Osteoblast (primary cell): Measurements from ENCODE around the gene ZNF575. TPM values are rescaled to one million over a fixed set of nuclear protein-coding genes. Genes with fewer than 3 reads are reported as not detected.

Experiments
- DNase-seq: peaks from one replicate; pipeline ENCODE4 v3.0.0; 2011; ENCODE audit warnings: low spot score, mixed read lengths; ENCODE audit not compliant: insufficient read length; ENCODE audit errors: missing footprints
- H2AFZ ChIP-seq: 2 replicates; pipeline ENCODE4 v1.6.0; 2011; ENCODE audit warnings: mild to moderate bottlenecking, low read length
- H3K27ac ChIP-seq: 2 replicates; pipeline ENCODE4 v1.5.1; 2011; ENCODE audit warnings: mild to moderate bottlenecking, low read depth, low read length, moderate library complexity
- H3K27me3 ChIP-seq: 2 replicates; pipeline ENCODE4 v1.6.0; 2012; ENCODE audit warnings: mild to moderate bottlenecking, control low read depth, inconsistent platforms, low read length, moderate library complexity; ENCODE audit not compliant: insufficient read depth
- H3K36me3 ChIP-seq: 2 replicates; pipeline ENCODE4 v1.5.1; 2011; ENCODE audit warnings: mild to moderate bottlenecking, low read length, control low read depth, moderate library complexity; ENCODE audit not compliant: insufficient read depth
- H3K4me1 ChIP-seq: 2 replicates; pipeline ENCODE4 v1.5.1; 2011; ENCODE audit warnings: mild to moderate bottlenecking, low read length, control low read depth, moderate library complexity; ENCODE audit not compliant: insufficient read depth
- H3K4me2 ChIP-seq: 2 replicates; pipeline ENCODE4 v1.6.0; 2011; ENCODE audit warnings: mild to moderate bottlenecking, low read length; ENCODE audit not compliant: insufficient read depth
- H3K4me3 ChIP-seq: fragments of 200-600 bp; sonication (generic); 3 replicates; pipeline ENCODE4 v1.5.1; 2012; ENCODE audit warnings: mild to moderate bottlenecking, low read length, inconsistent platforms; ENCODE audit not compliant: insufficient read depth
- H3K79me2 ChIP-seq: 2 replicates; pipeline ENCODE4 v1.6.0; 2012; ENCODE audit warnings: mild to moderate bottlenecking, low read length, control low read depth, inconsistent platforms; ENCODE audit not compliant: insufficient read depth
- H3K9me3 ChIP-seq: 2 replicates; pipeline ENCODE4 v1.5.1; 2011; ENCODE audit warnings: low read depth, low read length, control low read depth
- H4K20me1 ChIP-seq: 2 replicates; pipeline ENCODE4 v1.6.0; 2012; ENCODE audit warnings: mild to moderate bottlenecking, low read length, control low read depth; ENCODE audit not compliant: insufficient read depth
- CTCF ChIP-seq: IDR thresholded peaks from 2 replicates; pipeline ENCODE4 v1.5.1; 2011; ENCODE audit warnings: mild to moderate bottlenecking, low read depth, low read length, moderate library complexity; ENCODE audit errors: extremely low read depth
- total RNA-seq: library from RNA; depleted of rRNA; stranded (reverse); fragments of >200 nt; gene quantifications from 2 replicates; pipeline ENCODE4 v1.2.3, GENCODE V29; 2012

ZNF575 gene
- total RNA-seq, 1 donor, result 0.72 TPM

GRCh38 chr19:43574424-43575155, 41.6 kb downstream of the ZNF575 start:
- Histone ChIP-seq H3K27ac (peak overlapping the region; percentile 84), H3K79me2 (peaks cover 46% of the 10 kb centered on the region), H3K27me3 (no peaks in the 10 kb centered on the region), H2AFZ (peak overlapping the region; percentile 98), H3K4me1 (peaks cover 18% of the 10 kb centered on the region), H3K9me3 (no peaks in the 10 kb centered on the region), H4K20me1 (peaks cover 4% of the 10 kb centered on the region), H3K4me3 (peak overlapping the region; percentile 100), H3K36me3 (peaks cover 3% of the 10 kb centered on the region), H3K4me2 (peak overlapping the region; percentile 97)
- peak; percentile 60 for DNase-seq
- TF ChIP-seq CTCF, result no peak

DNA sequence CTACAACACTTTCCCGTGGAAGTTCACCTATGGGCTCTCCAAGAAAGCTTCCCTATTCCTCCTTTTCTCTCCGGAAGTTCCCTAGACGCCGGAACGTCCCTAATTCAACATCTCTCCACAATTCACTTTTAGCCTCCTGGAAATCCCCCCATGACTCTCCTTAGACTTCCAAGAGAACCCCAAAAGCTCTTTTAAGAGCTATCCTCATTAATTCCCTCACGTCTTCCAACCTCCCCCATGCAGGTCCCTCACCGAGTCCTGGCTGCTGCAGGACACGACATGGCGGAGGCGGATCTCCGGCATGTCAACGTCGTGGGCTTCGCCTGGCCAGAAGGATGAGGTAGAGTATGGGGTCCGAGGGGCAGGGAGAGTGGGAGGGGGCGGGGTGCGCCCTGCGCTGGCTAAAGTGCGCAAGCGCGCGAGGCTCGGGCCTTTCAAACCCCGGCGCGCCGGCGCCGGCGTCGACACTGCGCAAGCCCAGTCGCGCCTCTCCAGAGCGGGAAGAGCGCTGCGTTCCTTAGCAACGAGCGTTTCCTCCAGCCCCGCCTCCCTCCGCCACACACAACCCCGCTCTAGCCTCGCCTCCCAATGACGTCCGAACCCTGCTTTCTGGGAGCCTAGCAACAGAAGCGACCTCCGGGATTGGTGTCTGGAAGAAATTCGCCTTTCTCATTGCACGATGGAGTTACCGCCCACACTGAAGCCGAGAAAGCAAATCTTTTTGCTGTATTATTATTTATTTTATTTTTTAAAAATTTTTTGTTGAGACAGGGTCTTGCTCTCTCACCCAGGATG, 42.4 kb downstream of the ZNF575 start, which contains the start of the genes PINLYP and XRCC1:
PINLYP (plus strand) TSS at position 646 of the 795 bp plus-strand sequence. CDS start 1,391 bp downstream, outside the sequence.
XRCC1 (minus strand) TSS at position 372 of the 795 bp plus-strand sequence; CDS start at position 303, 69 bp downstream.
- peaks cover 38% of the 10 kb centered on the region for H3K79me2 ChIP-seq
- H4K20me1 ChIP-seq, result no peaks in the 10 kb centered on the region
- H3K4me1 ChIP-seq, result peaks cover 18% of the 10 kb centered on the region
- no peaks in the 10 kb centered on the region for H3K36me3 ChIP-seq
- no peak for TF ChIP-seq CTCF
- peak within 1 kb of the TSS; percentile 98 for H2AFZ ChIP-seq
- DNase-seq, result peak; percentile 98
- peak within 1 kb of the TSS; percentile 97 for H3K4me2 ChIP-seq
- peak within 1 kb of the TSS; percentile 100 for H3K4me3 ChIP-seq
- peak within 1 kb of the TSS; percentile 84 for H3K27ac ChIP-seq
- no peaks in the 10 kb centered on the region for H3K27me3 ChIP-seq
- no peaks in the 10 kb centered on the region for H3K9me3 ChIP-seq

- Histone ChIP-seq H3K4me2 (peak overlapping the region; percentile 97), H4K20me1 (no peaks in the 10 kb centered on the region), H3K4me1 (peaks cover 18% of the 10 kb centered on the region), H3K4me3 (peak overlapping the region; percentile 100), H3K27me3 (no peaks in the 10 kb centered on the region), H3K36me3 (no peaks in the 10 kb centered on the region), H3K79me2 (peaks cover 30% of the 10 kb centered on the region), H3K9me3 (no peaks in the 10 kb centered on the region), H2AFZ (peak overlapping the region; percentile 93), H3K27ac (peak overlapping the region; percentile 84)
- no peak for TF ChIP-seq CTCF
- peak; percentile 15 for DNase-seq
These were observed 43.2 kb downstream of the ZNF575 start for GRCh38 chr19:43575955-43576878.
